ENCODE measurements around the gene GTF3A.

GRCh38 chr13:27423333-27423732 lies 1.1 kb upstream of the GTF3A start:
- TF ChIP-seq CTCF (conservative IDR thresholded peaks at IDR 0.05; ENCODE audit: low read depth, low read length) (no peak), CEBPB (IDR thresholded peaks at IDR 0.05; ENCODE audit: low read depth, low read length) (no peak), RAD21 (IDR thresholded peaks at IDR 0.05; ENCODE audit: low read length) (no peak), POLR2A (IDR thresholded peaks at IDR 0.05; ENCODE audit: low read depth, low read length) (no peak), USF2 (IDR thresholded peaks at IDR 0.05; ENCODE audit: low read depth, low read length) (no peak), RFX5 (IDR thresholded peaks at IDR 0.05; ENCODE audit: low read depth, low read length) (no peak), FOS (IDR thresholded peaks at IDR 0.05; ENCODE audit: low read depth, low read length) (no peak), MAFK (IDR thresholded peaks at IDR 0.05; ENCODE audit: low read depth, low read length) (no peak), BHLHE40 (IDR thresholded peaks at IDR 0.05; ENCODE audit: low read depth, low read length) (no peak), MXI1 (IDR thresholded peaks at IDR 0.05; ENCODE audit: borderline replicate concordance, low read depth, low read length) (no peak), RCOR1 (IDR thresholded peaks at IDR 0.05; ENCODE audit: insufficient replicate concordance, low read length) (no peak), CHD1 (IDR thresholded peaks at IDR 0.05; ENCODE audit: low read depth, low read length) (no peak)

Measured in IMR-90 (cell line).